ENCODE measurements around the gene MPI. TPM values are rescaled to one million over a fixed set of nuclear protein-coding genes. Genes with fewer than 3 reads are reported as not detected.
"Not testable (repeated sequence)": the region's sequence is repeated elsewhere in the genome, so short reads cannot be mapped to it uniquely, and the experiment has no call there.

The MPI gene
- total RNA-seq, 1 donor from 2014 or later = 81.8 TPM

- DNase-seq = no peak
Measured at GRCh38 chr15:74864296-74864695, 25.5 kb upstream of the MPI start.

- DNase-seq = no peak
Measured at GRCh38 chr15:74865316-74865715, 24.5 kb upstream of the MPI start.

- DNase-seq = no peak
Measured at GRCh38 chr15:74866090-74866489, 23.8 kb upstream of the MPI start.

GRCh38 chr15:74867466-74868038, 22.3 kb upstream of the MPI start:
- no peak for DNase-seq

- no peak for DNase-seq
Measured at GRCh38 chr15:74868059-74868458, 21.8 kb upstream of the MPI start.

GRCh38 chr15:74869372-74869725, 20.5 kb upstream of the MPI start:
- no peak for DNase-seq

- peak; percentile 57 for DNase-seq
Measured at GRCh38 chr15:74869726-74870407, 20.0 kb upstream of the MPI start.

GRCh38 chr15:74870436-74871215, 19.2 kb upstream of the MPI start:
- no peak for DNase-seq

GRCh38 chr15:74872702-74873035, 17.2 kb upstream of the MPI start:
- DNase-seq = no peak

- DNase-seq = peak; percentile 98
Measured at GRCh38 chr15:74873036-74873755, 16.6 kb upstream of the MPI start, which contains the start of gene SCAMP2. TSS of gene SCAMP2 (minus strand) at chr15:74873365. CDS start at chr15:74873255, 110 bp downstream.

GRCh38 chr15:74873756-74874424, 16.0 kb upstream of the MPI start:
- DNase-seq = no peak

- no peak for DNase-seq
Measured at GRCh38 chr15:74878273-74878672, 11.6 kb upstream of the MPI start.

- no peak for DNase-seq
Measured at GRCh38 chr15:74882528-74882927, 7.3 kb upstream of the MPI start.

- DNase-seq = no peak
Measured at GRCh38 chr15:74884428-74885223, 5.2 kb upstream of the MPI start.

GRCh38 chr15:74885461-74885860, 4.4 kb upstream of the MPI start:
- DNase-seq = no peak

GRCh38 chr15:74887537-74888193, 2.2 kb upstream of the MPI start:
- DNase-seq = not testable (repeated sequence)

- DNase-seq = no peak
Measured at GRCh38 chr15:74888716-74889115, 1.1 kb upstream of the MPI start.

GRCh38 chr15:74889390-74889882, 406 bp upstream of the MPI start:
- DNase-seq = peak; percentile 66

GRCh38 chr15:74890665-74890960, 771 bp downstream of the MPI start:
- DNase-seq = no peak

- DNase-seq = no peak
Measured at GRCh38 chr15:74891469-74891868, 1.6 kb downstream of the MPI start.

- DNase-seq = no peak
Measured at GRCh38 chr15:74892313-74892712, 2.5 kb downstream of the MPI start.
